Keratinocyte (primary cell): ENCODE measurements around the gene LHX2. TPM values are rescaled to one million over a fixed set of nuclear protein-coding genes. Genes with fewer than 3 reads are reported as not detected.

Experiments
- DNase-seq: peaks from one replicate; pipeline ENCODE4 v3.0.0-alpha.2; 2011; ENCODE audit warnings: low read depth, missing footprints, low spot score
- FAIRE-seq: peaks from 2 replicates; lab custom pipeline; 2011; peaks lifted over from hg19 to GRCh38; lab: Jason Lieb, UNC
- H2AFZ ChIP-seq: 2 replicates; pipeline ENCODE4 v1.6.0; 2012; ENCODE audit warnings: low read length, control low read depth, inconsistent platforms; ENCODE audit not compliant: control insufficient read depth
- H3K27ac ChIP-seq: 2 replicates; pipeline ENCODE4 v1.5.1; 2011; ENCODE audit warnings: low read length; ENCODE audit not compliant: control insufficient read depth, insufficient read depth
- H3K27me3 ChIP-seq: 3 replicates; pipeline ENCODE4 v1.6.0; 2011; ENCODE audit warnings: low read length; ENCODE audit not compliant: control insufficient read depth, insufficient read depth; ENCODE audit errors: extremely low read depth
- H3K36me3 ChIP-seq, 2 experiments: 2 replicates in 1 of 2; 3 replicates in 1 of 2; pipeline ENCODE4 v1.5.1; 2011; ENCODE audit warnings: low read length in 2 of 2, mild to moderate bottlenecking in 1 of 2; ENCODE audit not compliant: control insufficient read depth in 2 of 2, insufficient read depth in 2 of 2; ENCODE audit errors: extremely low read depth in 1 of 2
- H3K4me1 ChIP-seq: 3 replicates; pipeline ENCODE4 v1.5.1; 2011; ENCODE audit warnings: low read length; ENCODE audit not compliant: control insufficient read depth, insufficient read depth; ENCODE audit errors: extremely low read depth
- H3K4me2 ChIP-seq: 3 replicates; pipeline ENCODE4 v1.6.0; 2011; ENCODE audit warnings: low read depth, low read length; ENCODE audit not compliant: control insufficient read depth, insufficient read depth; ENCODE audit errors: extremely low read depth
- H3K4me3 ChIP-seq, 3 experiments: fragments of 200-600 bp in 1 of 3; sonication (generic) in 1 of 3; 2 replicates in 2 of 3; 3 replicates in 1 of 3; pipeline ENCODE4 v1.5.1; 2011 to 2016; ENCODE audit warnings: low read length in 3 of 3, mild to moderate bottlenecking in 3 of 3, control low read depth in 2 of 3, inconsistent platforms in 1 of 3, low read depth in 1 of 3, mixed read lengths in 1 of 3, mixed run types in 1 of 3, moderate library complexity in 1 of 3; ENCODE audit not compliant: control insufficient read depth in 2 of 3, insufficient read depth in 2 of 3; ENCODE audit errors: extremely low read depth in 1 of 3
- H3K79me2 ChIP-seq: 2 replicates; pipeline ENCODE4 v1.6.0; 2012; ENCODE audit warnings: low read length; ENCODE audit not compliant: control insufficient read depth, insufficient read depth
- H3K9ac ChIP-seq: 3 replicates; pipeline ENCODE4 v1.6.0; 2011; ENCODE audit warnings: low read length; ENCODE audit not compliant: control insufficient read depth, insufficient read depth; ENCODE audit errors: extremely low read depth
- H3K9me1 ChIP-seq: 3 replicates; pipeline ENCODE4 v1.6.0; 2011; ENCODE audit warnings: low read length; ENCODE audit not compliant: control insufficient read depth, insufficient read depth; ENCODE audit errors: extremely low read depth
- H3K9me3 ChIP-seq: 2 replicates; pipeline ENCODE4 v1.5.1; 2012; ENCODE audit warnings: low read depth, low read length; ENCODE audit not compliant: control insufficient read depth
- H4K20me1 ChIP-seq: 3 replicates; pipeline ENCODE4 v1.6.0; 2011; ENCODE audit warnings: low read length; ENCODE audit not compliant: control insufficient read depth, insufficient read depth; ENCODE audit errors: extremely low read depth
- EZH2 ChIP-seq: IDR thresholded peaks from one replicate; pipeline ENCODE4 v1.6.1; 2012; ENCODE audit warnings: inconsistent platforms, mild to moderate bottlenecking, low read length, moderate library complexity
- dilution Hi-C: fragments of 300-500 bp; cut with MboI; formaldehyde crosslinking; loops from one replicate; pipeline ENCODE4 v1.7.0; 2020; ENCODE audit warnings: low sequenced_read_pairs; ENCODE audit not compliant: extremely low pct_ligation_motif_present
- polyA plus RNA-seq, 5 experiments: library from polyadenylated mRNA; depleted of rRNA in 3 of 5; stranded (reverse) in 3 of 5; stranded (forward) in 1 of 5; unstranded in 1 of 5; fragments of >200 nt; gene quantifications; 1 replicate in 1 of 5; 2 replicates in 3 of 5; 3 replicates in 1 of 5; pipeline versions ENCODE4 v1.2.1 to v1.2.3, GENCODE V29; 2011 to 2012; ENCODE audit warnings: missing spikeins in 2 of 5, low read depth in 1 of 5, low replicate concordance in 1 of 5
- TF ChIP-seq, protein P1 (sequence below), 3 experiments: IDR thresholded peaks in 1 of 3; conservative IDR thresholded peaks in 1 of 3; optimal IDR thresholded peaks in 1 of 3; 2 replicates in 2 of 3; 3 replicates in 1 of 3; pipeline versions ENCODE3 to v1.5.1; 2011; ENCODE audit warnings: low read length in 3 of 3, mild to moderate bottlenecking in 3 of 3, moderate library complexity in 2 of 3, control low read depth in 1 of 3, inconsistent platforms in 1 of 3; ENCODE audit not compliant: insufficient read depth in 2 of 3; ENCODE audit errors: extremely low read depth in 1 of 3

Gene LHX2
- polyA plus RNA-seq, 1 donor (not counting 4 experiments of a cell fraction or from before 2014, with no cell fraction given), result 0.07 TPM

GRCh38 chr9:123999661-124000060, 11.9 kb upstream of the LHX2 start:
- no peak overlapping the region for H3K4me3 ChIP-seq
- no peak for TF ChIP-seq EZH2
- TF ChIP-seq, protein P1, sequence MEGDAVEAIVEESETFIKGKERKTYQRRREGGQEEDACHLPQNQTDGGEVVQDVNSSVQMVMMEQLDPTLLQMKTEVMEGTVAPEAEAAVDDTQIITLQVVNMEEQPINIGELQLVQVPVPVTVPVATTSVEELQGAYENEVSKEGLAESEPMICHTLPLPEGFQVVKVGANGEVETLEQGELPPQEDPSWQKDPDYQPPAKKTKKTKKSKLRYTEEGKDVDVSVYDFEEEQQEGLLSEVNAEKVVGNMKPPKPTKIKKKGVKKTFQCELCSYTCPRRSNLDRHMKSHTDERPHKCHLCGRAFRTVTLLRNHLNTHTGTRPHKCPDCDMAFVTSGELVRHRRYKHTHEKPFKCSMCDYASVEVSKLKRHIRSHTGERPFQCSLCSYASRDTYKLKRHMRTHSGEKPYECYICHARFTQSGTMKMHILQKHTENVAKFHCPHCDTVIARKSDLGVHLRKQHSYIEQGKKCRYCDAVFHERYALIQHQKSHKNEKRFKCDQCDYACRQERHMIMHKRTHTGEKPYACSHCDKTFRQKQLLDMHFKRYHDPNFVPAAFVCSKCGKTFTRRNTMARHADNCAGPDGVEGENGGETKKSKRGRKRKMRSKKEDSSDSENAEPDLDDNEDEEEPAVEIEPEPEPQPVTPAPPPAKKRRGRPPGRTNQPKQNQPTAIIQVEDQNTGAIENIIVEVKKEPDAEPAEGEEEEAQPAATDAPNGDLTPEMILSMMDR (optimal IDR thresholded peaks at IDR 0.05 in 1 of 3, IDR thresholded peaks at IDR 0.05 in 1 of 3, conservative IDR thresholded peaks at IDR 0.05 in 1 of 3; ENCODE audit: extremely low read depth in 1 of 3, insufficient read depth in 2 of 3, low read length in 3 of 3), result no peak
- no peaks in the 10 kb centered on the region for H3K79me2 ChIP-seq
- no peak overlapping the region for H2AFZ ChIP-seq
- no peaks in the 10 kb centered on the region for H3K9me3 ChIP-seq
- FAIRE-seq (no peak), DNase-seq (no peak)
- H3K4me2 ChIP-seq, result no peak overlapping the region
- H3K9ac ChIP-seq, result no peak overlapping the region
- no peak overlapping the region for H3K27ac ChIP-seq
- peaks cover 18% of the 10 kb centered on the region for H3K4me1 ChIP-seq
- dilution Hi-C loops, result no loop called here
- H4K20me1 ChIP-seq, result peaks cover 7% of the 10 kb centered on the region
- H3K27me3 ChIP-seq, result peaks cover 83% of the 10 kb centered on the region
- no peaks in the 10 kb centered on the region for H3K36me3 ChIP-seq
- H3K9me1 ChIP-seq, result no peaks in the 10 kb centered on the region

DNA sequence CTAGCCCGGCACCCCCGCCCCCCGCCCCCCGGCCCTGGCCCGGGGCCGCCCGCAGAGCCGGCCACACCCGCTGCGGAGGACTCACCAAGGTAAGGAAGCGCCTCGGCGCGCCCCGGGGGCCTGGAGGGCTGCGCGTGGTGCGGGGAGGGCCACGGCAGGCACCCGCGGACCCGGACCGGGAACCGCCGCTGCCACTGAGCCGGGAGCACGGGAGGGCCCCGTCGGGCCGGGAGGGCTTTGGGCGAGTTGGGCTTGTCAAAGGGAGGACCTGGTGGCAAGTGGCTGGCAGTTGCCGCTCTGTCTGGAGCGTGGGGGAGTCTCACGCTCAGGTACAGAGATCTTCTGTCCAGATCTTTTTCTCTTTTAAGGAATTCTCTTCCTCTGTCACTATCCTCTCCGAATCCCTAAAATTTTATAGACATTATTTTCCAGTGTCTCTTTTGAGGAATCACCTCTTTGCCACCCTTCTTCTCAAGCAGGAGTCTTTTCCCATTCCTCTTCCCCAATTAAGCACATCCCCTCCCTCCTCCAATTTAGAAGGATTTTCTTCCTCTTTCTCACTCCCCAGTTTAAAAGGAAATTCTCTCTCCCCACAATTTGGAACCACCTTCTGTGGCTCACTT, 11.3 kb upstream of the LHX2 start:
- TF ChIP-seq, protein P1 (optimal IDR thresholded peaks at IDR 0.05 in 1 of 3, IDR thresholded peaks at IDR 0.05 in 1 of 3, conservative IDR thresholded peaks at IDR 0.05 in 1 of 3; ENCODE audit: extremely low read depth in 1 of 3, insufficient read depth in 2 of 3, low read length in 3 of 3), result no peak
- peak; percentile 95 for TF ChIP-seq EZH2
- Histone ChIP-seq H3K4me3 (no peak overlapping the region), H3K4me2 (peak overlapping the region; percentile 7), H3K9me3 (no peaks in the 10 kb centered on the region), H2AFZ (no peak overlapping the region), H3K9ac (no peak overlapping the region), H3K79me2 (no peaks in the 10 kb centered on the region), H3K36me3 (no peaks in the 10 kb centered on the region), H3K27ac (no peak overlapping the region), H3K4me1 (peaks cover 18% of the 10 kb centered on the region), H3K9me1 (no peaks in the 10 kb centered on the region), H3K27me3 (peaks cover 85% of the 10 kb centered on the region), H4K20me1 (peaks cover 7% of the 10 kb centered on the region)
- dilution Hi-C loops, result no loop called here
- DNase-seq (no peak), FAIRE-seq (no peak)
